GM21825 (cell line): ENCODE data around the gene LINC00237.

Experiments
- ATAC-seq: cut with Tn5 transposase; IDR thresholded peaks from one replicate; pipeline ENCODE4 v1.9.1; 2021; ENCODE audit warnings: mild to moderate bottlenecking, moderate library complexity; ENCODE audit not compliant: unreplicated experiment

LINC00237 gene

GRCh38 chr20:21125849-21126580 is 19.9 kb upstream of the LINC00237 start, which contains the start of gene KIZ:
Gene KIZ, plus strand, starts transcription at chr20:21126082. Its CDS starts 34 bp downstream, at chr20:21126116.
- ATAC-seq, result peak; percentile 98

- peak; percentile 13 for ATAC-seq
Observed at GRCh38 chr20:21125072-21125848, 19.1 kb upstream of the LINC00237 start.

- ATAC-seq, result no peak
Observed at GRCh38 chr20:21124190-21124589, 18.0 kb upstream of the LINC00237 start.

- ATAC-seq, result no peak
Observed at GRCh38 chr20:21118782-21119181, 12.6 kb upstream of the LINC00237 start.

GRCh38 chr20:21118138-21118537 is 12.0 kb upstream of the LINC00237 start:
- no peak for ATAC-seq

GRCh38 chr20:21117521-21117920 is 11.4 kb upstream of the LINC00237 start:
- no peak for ATAC-seq

- ATAC-seq, result no peak
Observed at GRCh38 chr20:21114584-21114983, 8.4 kb upstream of the LINC00237 start.

GRCh38 chr20:21113697-21114096 is 7.5 kb upstream of the LINC00237 start:
- no peak for ATAC-seq

- ATAC-seq, result no peak
Observed at GRCh38 chr20:21111416-21111815, 5.3 kb upstream of the LINC00237 start.

- ATAC-seq, result no peak
Observed at GRCh38 chr20:21110811-21111210, 4.7 kb upstream of the LINC00237 start.

GRCh38 chr20:21109144-21109543 is 3.0 kb upstream of the LINC00237 start:
- no peak for ATAC-seq

GRCh38 chr20:21105429-21106170 is 558 bp downstream of the LINC00237 start:
- no peak for ATAC-seq

GRCh38 chr20:21104921-21105320 is 1.2 kb downstream of the LINC00237 start:
- ATAC-seq, result no peak

GRCh38 chr20:21104466-21104761 is 1.7 kb downstream of the LINC00237 start:
- no peak for ATAC-seq

- no peak for ATAC-seq
Observed at GRCh38 chr20:21103582-21104465, 2.3 kb downstream of the LINC00237 start.

- peak; percentile 35 for ATAC-seq
Observed at GRCh38 chr20:21102603-21103311, 3.4 kb downstream of the LINC00237 start.

GRCh38 chr20:21101932-21102575 is 4.1 kb downstream of the LINC00237 start:
- no peak for ATAC-seq

- ATAC-seq, result no peak
Observed at GRCh38 chr20:21101453-21101931, 4.7 kb downstream of the LINC00237 start.
